Adrenal gland (tissue), 12 donors: Measurements from ENCODE around the gene LATS2. TPM values are rescaled to one million over a fixed set of nuclear protein-coding genes. Genes with fewer than 3 reads are reported as not detected.
"Not testable (repeated sequence)": the region's sequence is repeated elsewhere in the genome, so short reads cannot be mapped to it uniquely, and the experiment has no call there.

Experiments used
- DNase-seq, 7 donors: peaks; one replicate each; pipeline ENCODE4 v3.0.0-alpha.2; 2019 to 2020
- H3K27ac ChIP-seq, 5 donors: fragments of 200-600 bp; sonication (generic) in 4 of 5; 1 replicate in 3 of 5; 2 replicates in 2 of 5; pipeline versions ENCODE4 v1.5.1 to v1.8.0; 2016 to 2020; ENCODE audit warnings: mild to moderate bottlenecking in 1 of 5
- H3K27me3 ChIP-seq: fragments of 200-600 bp; 2 replicates; pipeline ENCODE4 v1.8.0; 2021
- H3K36me3 ChIP-seq, 2 donors: fragments of 200-600 bp; replicated peaks in 1 of 2; 1 replicate in 1 of 2; 2 replicates in 1 of 2; pipeline versions ENCODE4 v1.5.1 to v1.8.0; 2018 to 2022
- H3K4me1 ChIP-seq, 2 donors: fragments of 200-600 bp; replicated peaks in 1 of 2; 1 replicate in 1 of 2; 2 replicates in 1 of 2; pipeline versions ENCODE4 v1.5.1 to v1.8.0; 2018 to 2021
- H3K4me3 ChIP-seq, 4 donors: fragments of 200-600 bp; sonication (generic) in 3 of 4; one replicate each; pipeline ENCODE4 v1.5.1; 2016 to 2018
- H3K9me3 ChIP-seq, 3 donors: fragments of 200-600 bp; sonication (generic) in 1 of 3; replicated peaks in 1 of 3; 1 replicate in 2 of 3; 2 replicates in 1 of 3; pipeline versions ENCODE4 v1.5.1 to v1.8.0; 2016 to 2021
- POLR2A ChIP-seq, 2 donors: fragments of 450-650 bp; IDR thresholded peaks; one replicate each; pipeline ENCODE4 v1.6.1; 2017; ENCODE audit warnings: antibody characterized with exemption in 2 of 2, mild to moderate bottlenecking in 2 of 2, moderate library complexity in 1 of 2
- WGBS, 4 donors: extraction: QIAGEN DNeasy Blood & Tissue Kit in 2 of 4; methylation state at CpG; one replicate each; pipeline versions ENCODE4 v1.1.5 to v1.1.7; 2013 to 2017; 5-methylcytosine and 5-hydroxymethylcytosine counted together
- intact Hi-C, 2 donors: fragments of 100-400 bp; cut with DNase I; formaldehyde crosslinking; loops; one replicate each; pipeline versions ENCODE4 v1.14.1 to v1.15.0; 2022 to 2023
- polyA plus RNA-seq, 3 donors: library from polyadenylated mRNA; stranded (reverse); fragments of 200-250 nt in 2 of 3; fragments of 350-450 nt in 1 of 3; fragmentation: Illumina TruSeq in 1 of 3; extraction: RNeasy Lipid Tissue Mini Kit (QIAGEN cat#74804) in 1 of 3; gene quantifications; one replicate each; pipeline ENCODE4 v1.2.3, GENCODE V29; 2013 to 2014
- total RNA-seq, 9 donors: library from RNA; depleted of rRNA in 4 of 9; stranded (reverse); fragments of >200 nt in 4 of 9; fragments of 120-200 nt in 1 of 9; fragmentation: NEBNext Ultra II Directional in 1 of 9; extraction: Animal tissue kit (Norgen Biotek cat#: 25700) in 1 of 9; gene quantifications; one replicate each; pipeline versions ENCODE4 v1.1.0 to v1.2.4, GENCODE V29; 2013 to 2023
- TF ChIP-seq, protein P1 (sequence below), 6 experiments: fragments of 450-650 bp in 4 of 6; fragments of 200-600 bp in 2 of 6; sonication (generic) in 1 of 6; IDR thresholded peaks; 1 replicate in 5 of 6; 2 replicates in 1 of 6; pipeline versions ENCODE4 v1.5.1 to v1.8.0; 2016 to 2021; ENCODE audit warnings: antibody characterized with exemption in 6 of 6, mild to moderate bottlenecking in 2 of 6, moderate library complexity in 1 of 6
- donor health status: healthy with polysubstance abuse.
- donor health status: Bipolar disorder and iron deficiency.
- donor health status: DM: yes; HTN: yes; CAD: no.
- donor health status: DM: no; HTN: no; CAD: no.
- donor health status: DM: no; HTN: no; CAD: no.
- donor health status: DM: yes; HTN: yes; CAD: no.

LATS2 gene
- total and polyA plus RNA-seq, 12 donors: 7.4 to 35.6 (median 23.3) TPM

DNA sequence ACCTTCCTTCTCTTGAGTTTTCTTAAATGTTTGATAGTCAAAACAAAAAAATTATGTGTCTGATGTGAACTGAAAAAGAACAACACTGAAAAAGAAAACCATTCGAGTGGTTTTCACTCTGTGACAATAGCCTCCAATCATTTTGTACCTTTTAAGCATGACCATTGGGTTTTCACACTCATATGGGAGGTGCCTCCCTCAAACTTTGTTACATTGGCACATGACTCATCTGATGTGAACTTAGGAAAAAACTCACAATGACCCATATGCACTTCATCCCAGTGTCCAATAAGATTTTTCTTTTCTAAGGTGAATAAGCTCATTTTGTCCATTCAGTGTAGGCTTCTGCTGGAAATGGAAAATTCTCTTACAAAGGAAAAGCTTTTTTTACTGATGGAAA is 92.2 kb downstream of the LATS2 start:
- no peak overlapping the region for H3K4me3 ChIP-seq
- WGBS, 4 donors: 68 to 79% (median 78%) methylated on average over 1 of the region's 1 CpG
- peaks cover 0 to 8% of the 10 kb centered on the region in 2 donors for H3K36me3 ChIP-seq
- H3K4me1 ChIP-seq: no peaks in the 10 kb centered on the region
- no peak overlapping the region for H3K27ac ChIP-seq
- intact Hi-C loops: no loop called here
- TF ChIP-seq, protein P1, sequence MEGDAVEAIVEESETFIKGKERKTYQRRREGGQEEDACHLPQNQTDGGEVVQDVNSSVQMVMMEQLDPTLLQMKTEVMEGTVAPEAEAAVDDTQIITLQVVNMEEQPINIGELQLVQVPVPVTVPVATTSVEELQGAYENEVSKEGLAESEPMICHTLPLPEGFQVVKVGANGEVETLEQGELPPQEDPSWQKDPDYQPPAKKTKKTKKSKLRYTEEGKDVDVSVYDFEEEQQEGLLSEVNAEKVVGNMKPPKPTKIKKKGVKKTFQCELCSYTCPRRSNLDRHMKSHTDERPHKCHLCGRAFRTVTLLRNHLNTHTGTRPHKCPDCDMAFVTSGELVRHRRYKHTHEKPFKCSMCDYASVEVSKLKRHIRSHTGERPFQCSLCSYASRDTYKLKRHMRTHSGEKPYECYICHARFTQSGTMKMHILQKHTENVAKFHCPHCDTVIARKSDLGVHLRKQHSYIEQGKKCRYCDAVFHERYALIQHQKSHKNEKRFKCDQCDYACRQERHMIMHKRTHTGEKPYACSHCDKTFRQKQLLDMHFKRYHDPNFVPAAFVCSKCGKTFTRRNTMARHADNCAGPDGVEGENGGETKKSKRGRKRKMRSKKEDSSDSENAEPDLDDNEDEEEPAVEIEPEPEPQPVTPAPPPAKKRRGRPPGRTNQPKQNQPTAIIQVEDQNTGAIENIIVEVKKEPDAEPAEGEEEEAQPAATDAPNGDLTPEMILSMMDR (IDR thresholded peaks at IDR 0.05): no peak
- no peak for TF ChIP-seq POLR2A (IDR thresholded peaks at IDR 0.05)
- no peaks in the 10 kb centered on the region for H3K9me3 ChIP-seq
- no peaks in the 10 kb centered on the region for H3K27me3 ChIP-seq
- DNase-seq: no peak

DNA sequence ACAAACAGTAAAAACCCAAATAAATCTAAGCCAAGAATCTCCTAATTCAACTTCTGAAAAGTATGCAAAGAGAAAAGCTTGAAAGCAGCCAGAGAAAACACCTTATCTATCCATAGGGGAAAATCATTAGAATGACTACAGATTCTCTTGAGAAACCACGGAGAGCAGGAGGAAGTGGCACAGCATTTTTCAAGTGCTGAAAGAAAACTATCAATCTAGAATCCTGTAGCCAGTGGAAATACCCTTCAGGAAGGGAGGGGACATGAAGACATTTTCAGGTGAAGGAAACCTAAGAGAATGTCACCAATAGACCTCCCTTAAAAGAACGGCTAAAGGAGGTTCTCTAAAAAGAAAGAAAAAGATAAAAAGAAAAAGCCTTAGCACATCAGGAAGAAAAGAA is 92.6 kb downstream of the LATS2 start:
- DNase-seq: no peak
- TF ChIP-seq, protein P1 (IDR thresholded peaks at IDR 0.05): no peak
- no peak for TF ChIP-seq POLR2A (IDR thresholded peaks at IDR 0.05)
- Histone ChIP-seq H3K36me3 (peaks cover 0 to 5% of the 10 kb centered on the region in 2 donors), H3K27me3 (no peaks in the 10 kb centered on the region), H3K4me1 (no peaks in the 10 kb centered on the region), H3K4me3 (no peak overlapping the region), H3K9me3 (no peaks in the 10 kb centered on the region), H3K27ac (no peak overlapping the region)
- WGBS, 4 donors: 49 to 68% (median 62%) methylated on average over 2 of the region's 2 CpGs
- intact Hi-C loops: no loop called here

DNA sequence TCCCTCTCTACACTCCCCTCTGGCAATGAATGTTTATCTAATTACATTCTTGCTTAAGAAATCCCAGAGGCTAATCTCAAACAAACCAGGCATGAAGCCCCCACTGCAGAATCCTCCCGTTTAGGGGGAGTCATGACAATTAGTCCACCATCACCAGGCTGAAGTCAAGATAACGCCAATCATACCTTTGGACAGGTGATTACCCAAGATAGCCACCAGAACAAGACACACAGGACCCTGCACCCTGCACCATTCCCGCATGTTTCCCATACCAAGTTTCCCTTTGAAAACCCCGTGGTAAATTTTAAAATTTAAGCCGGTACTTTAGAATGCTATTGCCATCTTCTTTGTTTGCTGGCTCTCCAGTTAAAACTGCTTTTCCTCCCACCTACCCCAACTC is 94.0 kb downstream of the LATS2 start:
- no peak overlapping the region for H3K4me3 ChIP-seq
- H3K4me1 ChIP-seq: no peaks in the 10 kb centered on the region
- no peak overlapping the region for H3K27ac ChIP-seq
- H3K9me3 ChIP-seq: no peaks in the 10 kb centered on the region
- DNase-seq: no peak
- intact Hi-C loops: no loop called here
- WGBS, 4 donors: 81 to 84% (median 82%) methylated on average over 5 of the region's 5 CpGs
- H3K36me3 ChIP-seq: no peaks in the 10 kb centered on the region
- H3K27me3 ChIP-seq: no peaks in the 10 kb centered on the region
- no peak for TF ChIP-seq POLR2A (IDR thresholded peaks at IDR 0.05)
- TF ChIP-seq, protein P1 (IDR thresholded peaks at IDR 0.05): no peak

DNA sequence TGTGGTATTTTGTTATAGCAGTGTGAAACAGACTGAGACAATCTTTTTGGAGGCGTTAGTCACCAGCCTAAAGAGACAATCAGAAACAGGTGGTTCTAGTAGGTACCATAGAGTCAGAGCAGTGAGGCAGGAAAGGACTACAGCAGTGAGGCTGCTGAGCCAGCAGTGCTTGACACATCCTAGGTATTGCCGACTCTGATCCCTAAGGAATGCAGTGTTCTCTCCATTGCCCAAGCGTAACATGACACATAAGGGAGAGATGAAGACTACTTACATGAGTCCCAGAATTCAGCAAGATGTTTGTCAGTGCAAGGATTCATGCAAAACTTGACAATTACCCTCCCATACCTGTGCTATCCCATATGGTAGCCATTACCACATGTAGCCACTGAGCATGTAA is 96.5 kb downstream of the LATS2 start:
- TF ChIP-seq POLR2A (IDR thresholded peaks at IDR 0.05): no peak
- TF ChIP-seq, protein P1 (IDR thresholded peaks at IDR 0.05): no peak
- Histone ChIP-seq H3K4me1 (no peaks in the 10 kb centered on the region), H3K9me3 (no peaks in the 10 kb centered on the region), H3K27ac (no peak overlapping the region), H3K4me3 (no peak overlapping the region), H3K27me3 (no peaks in the 10 kb centered on the region), H3K36me3 (no peaks in the 10 kb centered on the region)
- intact Hi-C loops: no loop called here
- WGBS, 4 donors: 85 to 97% (median 89%) methylated on average over 2 to 3 of the region's 3 CpGs
- no peak for DNase-seq

DNA sequence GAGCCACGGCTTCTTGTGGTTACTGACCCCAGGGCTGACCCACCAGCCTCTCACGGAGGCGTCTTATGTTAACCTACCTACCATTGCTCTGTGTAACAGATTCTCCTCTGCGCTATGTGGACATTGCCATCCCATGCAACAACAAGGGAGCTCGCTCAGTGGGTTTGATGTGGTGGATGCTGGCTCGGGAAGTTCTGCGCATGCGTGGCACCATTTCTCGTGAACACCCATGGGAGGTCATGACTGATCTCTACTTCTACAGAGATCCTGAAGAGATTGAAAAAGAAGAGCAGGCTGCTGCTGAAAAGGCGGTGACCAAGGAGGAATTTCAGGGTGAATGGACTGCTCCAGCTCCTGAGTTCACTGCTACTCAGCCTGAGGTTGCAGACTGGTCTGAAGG is 99.7 kb downstream of the LATS2 start:
- H3K36me3 ChIP-seq, H3K27me3 ChIP-seq, DNase-seq, H3K27ac ChIP-seq, H3K4me1 ChIP-seq, H3K9me3 ChIP-seq, intact Hi-C loops, H3K4me3 ChIP-seq: not testable (repeated sequence)
- 87 to 93% (median 90%) methylated on average over 8 to 10 of the region's 10 CpGs for WGBS, 4 donors
